A549 treated with DMSO at 1 μM for 4 hours (cell line): Measurements from ENCODE around the gene CNOT6. TPM values are rescaled to one million over a fixed set of nuclear protein-coding genes. Genes with fewer than 3 reads are reported as not detected.

Source experiments
- total RNA-seq: library from RNA; stranded (reverse); fragments of 200-300 nt; extraction: Qiagen RNA extraction; gene quantifications from 5 replicates; pipeline ENCODE4 v1.2.3, GENCODE V29; 2022; ENCODE audit warnings: low read depth

CNOT6 gene
- 18.3 to 27.3 TPM (median 25.1 TPM) in 5 replicates for total RNA-seq

GRCh38 chr5:180494060-180494509, at the start of gene CNOT6:
Gene CNOT6 (plus strand): TSS chr5:180494379. CDS start chr5:180529277, 34,898 bp downstream.

GRCh38 chr5:180591311-180591887, 97.2 kb downstream of the CNOT6 start, which contains the start of gene SCGB3A1:
Gene SCGB3A1 (minus strand): TSS chr5:180591499. CDS start chr5:180591462, 37 bp downstream.

Other genes with a start within 250 kb of the CNOT6 start
- gene MAPK9, start 202.3 kb upstream of the CNOT6 start, total RNA-seq, result 31.0 to 46.5 TPM (median 41.9 TPM) in 5 replicates
- 34.6 to 54.2 TPM (median 51.6 TPM) in 5 replicates for gene GFPT2, start 141.0 kb upstream of the CNOT6 start, total RNA-seq
- not detected in 5 replicates for gene SCGB3A1, start 97.1 kb downstream of the CNOT6 start, total RNA-seq
- 2.2 to 4.4 TPM (median 3.3 TPM) in 5 replicates for gene FLT4, start 155.2 kb downstream of the CNOT6 start, total RNA-seq
- gene OR2Y1, start 245.7 kb downstream of the CNOT6 start, total RNA-seq, result not detected in 5 replicates